Inflammatory macrophage (primary cell): ENCODE measurements around the gene CHRM1.
"Not testable (repeated sequence)": the region's sequence is repeated elsewhere in the genome, so short reads cannot be mapped to it uniquely, and the experiment has no call there.

Experiments used
- DNase-seq, 2 donors: peaks; one replicate each; pipeline ENCODE4 v3.0.0-alpha.2; 2020 to 2022

The CHRM1 gene

DNA sequence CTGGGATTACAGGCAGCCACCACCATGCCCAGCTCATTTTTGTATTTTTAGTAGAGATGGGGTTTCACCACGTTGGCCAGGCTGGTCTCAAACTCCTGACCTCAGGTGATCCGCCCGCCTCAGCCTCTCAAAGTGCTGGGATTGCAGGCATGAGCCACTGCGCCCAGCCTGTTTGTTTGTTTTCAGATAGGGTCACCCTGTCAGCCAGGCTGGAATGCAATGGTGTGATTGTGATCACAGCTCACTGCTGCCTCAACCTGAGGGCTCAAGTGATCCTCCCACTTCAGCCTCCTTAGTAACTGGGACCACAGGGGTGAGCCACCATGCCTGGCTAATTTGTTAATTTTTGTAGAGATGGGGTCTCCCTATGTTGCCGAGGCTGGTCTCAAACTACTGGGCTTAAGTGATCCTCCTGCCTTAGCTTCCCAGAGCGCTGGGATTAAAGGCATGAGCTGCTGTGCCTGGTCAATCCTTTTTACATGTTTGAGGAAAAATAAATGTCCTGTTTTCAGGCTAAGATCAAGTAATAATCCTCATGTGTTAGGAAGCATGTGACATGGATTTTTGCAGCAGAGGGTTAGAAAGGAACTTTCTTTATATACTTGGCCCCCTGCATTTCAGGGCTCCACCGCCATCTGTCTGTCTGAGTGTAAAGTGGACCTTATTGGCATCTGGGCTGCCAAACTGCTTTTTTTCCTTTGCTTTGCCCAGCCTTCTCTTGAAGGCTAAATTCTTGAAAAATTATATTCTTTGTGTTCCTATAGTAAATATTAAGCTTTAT is 45.3 kb downstream of the CHRM1 start:
- no peak for DNase-seq

DNA sequence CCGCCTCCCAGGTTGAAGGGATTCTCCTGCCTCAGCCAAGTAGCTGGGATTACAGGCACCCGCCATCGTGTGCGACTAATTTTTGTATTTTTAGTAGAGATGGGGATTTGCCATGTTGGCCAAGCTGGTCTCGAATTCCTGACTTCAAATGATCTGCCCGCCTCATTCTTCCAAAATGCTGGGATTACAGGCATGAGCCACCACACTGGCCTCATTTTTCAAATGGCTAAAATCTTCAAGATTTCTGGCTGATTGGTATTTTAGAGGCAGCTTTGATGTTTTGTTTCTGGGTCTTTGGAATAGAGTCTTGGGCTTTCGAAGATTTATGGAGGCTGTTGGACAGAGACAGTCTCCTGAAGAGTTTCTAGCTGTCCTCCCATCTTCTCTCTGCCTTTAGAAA is 46.3 kb downstream of the CHRM1 start:
- DNase-seq, result no peak

DNA sequence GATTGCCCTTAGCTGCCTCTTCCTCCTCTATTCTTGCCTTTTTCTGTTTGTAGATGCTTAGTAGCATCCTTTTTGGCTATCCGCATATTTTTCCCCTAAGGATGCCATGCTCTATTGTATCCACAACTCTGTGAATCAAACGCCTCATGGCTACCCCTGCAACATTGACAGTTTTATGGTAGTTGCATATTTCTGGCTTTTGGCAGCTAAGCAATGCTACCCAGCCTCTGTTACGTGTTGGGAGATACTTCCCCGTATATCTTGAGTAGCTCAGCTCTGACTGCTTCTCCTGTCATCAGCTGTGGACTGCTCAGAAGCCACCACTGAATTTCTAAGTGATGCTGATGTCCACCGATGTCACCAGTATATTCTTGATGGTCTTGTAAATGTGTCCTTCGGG is 55.5 kb downstream of the CHRM1 start:
- DNase-seq, result no peak

DNA sequence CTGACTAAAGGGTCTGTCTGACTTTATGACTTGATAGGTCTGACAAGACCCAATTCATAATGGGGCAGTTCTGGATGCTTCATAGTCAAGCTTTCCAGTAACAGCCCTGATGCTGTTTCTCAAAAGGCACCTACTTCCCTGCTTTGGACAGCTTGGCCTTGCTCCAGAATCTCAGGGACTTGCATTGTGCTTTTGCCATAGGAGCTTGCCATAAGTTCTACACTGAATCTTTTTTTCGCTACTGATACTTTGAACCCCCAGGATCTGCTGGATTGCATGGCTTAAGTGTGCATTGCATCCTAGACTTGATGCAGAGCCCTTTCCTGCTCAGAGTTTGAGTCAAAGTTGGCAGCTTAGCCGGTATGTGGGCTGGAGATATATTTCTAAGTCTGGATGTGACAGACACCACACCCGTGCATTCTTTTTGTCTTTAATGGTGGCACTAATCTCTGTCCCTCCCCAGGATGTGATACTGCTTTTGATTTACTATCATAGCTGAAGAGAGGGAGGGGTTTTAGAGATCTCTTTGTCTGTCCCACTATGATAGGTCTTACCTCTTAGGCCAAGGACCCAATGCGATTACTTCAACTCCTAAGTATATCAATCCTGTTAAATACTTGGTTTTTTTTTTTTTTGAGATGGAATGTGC is 57.4 kb downstream of the CHRM1 start:
- DNase-seq, result no peak

DNA sequence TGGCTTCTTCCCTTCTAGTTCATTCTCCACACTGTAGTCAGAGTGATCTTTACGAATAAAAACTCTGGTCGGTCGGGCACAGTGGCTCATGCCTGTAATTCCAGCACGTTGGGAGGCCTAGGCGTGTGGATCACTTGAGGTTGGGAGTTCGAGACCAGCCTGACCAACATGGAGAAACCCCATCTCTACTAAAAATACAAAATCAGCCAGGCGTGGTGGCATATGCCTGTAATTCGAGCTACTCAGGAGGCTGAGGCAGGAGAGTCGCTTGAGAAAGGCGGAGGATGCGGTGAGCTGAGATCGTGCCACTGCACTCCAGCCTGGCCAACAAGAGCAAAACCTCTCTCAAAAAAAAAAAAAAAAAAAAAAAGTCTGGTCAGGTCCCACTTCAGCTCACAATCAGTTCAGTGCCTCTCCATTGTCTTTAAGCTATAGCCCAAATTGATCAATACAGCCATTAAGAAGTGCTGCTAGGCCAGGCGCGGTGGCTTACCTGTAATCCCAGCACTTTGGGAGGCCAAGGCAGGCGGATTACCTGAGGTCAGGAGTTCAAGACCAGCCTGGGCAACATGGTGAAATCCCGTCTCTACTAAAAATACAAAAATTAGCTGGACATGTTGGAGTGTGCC is 59.5 kb downstream of the CHRM1 start:
- not testable (repeated sequence) for DNase-seq

DNA sequence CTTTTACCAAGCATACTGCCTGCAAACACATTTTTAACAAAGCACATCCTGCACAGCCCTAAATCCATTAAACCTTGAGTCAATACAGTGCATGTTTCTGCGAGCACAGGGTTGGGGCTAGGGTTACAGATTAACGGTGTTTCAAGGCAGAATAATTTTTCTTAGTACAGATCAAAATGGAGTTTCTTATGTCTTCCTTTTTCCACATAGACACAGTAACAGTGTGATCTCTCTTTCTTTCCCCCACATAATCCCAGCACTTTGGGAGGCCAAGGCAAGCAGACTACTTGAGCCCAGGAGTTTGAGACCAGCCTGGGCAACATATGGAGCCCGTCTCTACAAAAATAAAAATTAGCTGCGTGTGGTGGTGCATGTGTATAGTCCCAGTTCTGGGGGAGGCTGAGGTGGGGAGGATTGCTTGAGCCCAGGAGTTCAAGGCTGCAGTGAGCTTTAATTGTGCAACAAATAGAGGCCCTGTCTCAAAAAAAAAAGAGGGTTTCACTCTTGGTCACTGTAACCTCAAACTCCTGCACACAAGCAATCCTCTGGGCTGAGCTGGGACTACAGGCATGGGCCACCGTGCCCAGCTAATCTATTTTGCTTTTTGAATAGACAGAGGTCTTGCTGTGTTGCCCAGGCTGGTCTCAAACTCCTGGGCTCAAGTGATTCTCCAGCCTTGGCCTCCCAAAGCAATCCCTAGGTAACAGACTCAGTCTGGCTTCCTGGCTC is 60.2 kb downstream of the CHRM1 start:
- no peak for DNase-seq

DNA sequence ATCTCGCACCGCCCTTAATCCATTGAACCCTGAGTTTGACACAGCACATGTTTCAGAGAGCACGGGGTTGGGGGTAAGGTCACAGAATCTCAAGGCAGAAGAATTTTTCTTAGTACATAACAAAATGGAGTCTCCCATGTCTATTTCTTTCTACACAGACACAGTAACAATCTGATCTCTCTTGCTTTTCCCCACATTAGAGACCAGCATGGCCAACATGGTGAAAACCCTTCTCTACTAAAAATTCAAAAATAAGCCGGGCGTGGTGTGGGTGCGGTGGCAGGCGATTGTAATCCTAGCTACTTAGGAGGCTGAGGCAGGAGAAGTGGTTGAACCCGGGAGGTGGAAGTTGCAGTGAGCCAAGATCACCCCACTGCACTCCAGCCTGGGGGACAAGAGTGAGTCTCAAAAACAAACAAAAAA is 61.9 kb downstream of the CHRM1 start:
- not testable (repeated sequence) for DNase-seq
